H54 (cell line): ENCODE results near the gene RPS6KA5.
"Not testable (repeated sequence)": the region's sequence is repeated elsewhere in the genome, so short reads cannot be mapped to it uniquely, and the experiment has no call there.

Experiments used
- DNase-seq: peaks from one replicate; pipeline ENCODE4 v3.0.0; 2011; ENCODE audit warnings: low spot score, mixed read lengths; ENCODE audit not compliant: insufficient read length
- FAIRE-seq: peaks from 3 replicates; lab custom pipeline; 2011; peaks lifted over from hg19 to GRCh38; lab: Jason Lieb, UNC
- POLR2A ChIP-seq: IDR thresholded peaks from 2 replicates; pipeline ENCODE4 v1.6.1; 2011; ENCODE audit warnings: low read depth, mild to moderate bottlenecking, low read length

RPS6KA5 gene

DNA sequence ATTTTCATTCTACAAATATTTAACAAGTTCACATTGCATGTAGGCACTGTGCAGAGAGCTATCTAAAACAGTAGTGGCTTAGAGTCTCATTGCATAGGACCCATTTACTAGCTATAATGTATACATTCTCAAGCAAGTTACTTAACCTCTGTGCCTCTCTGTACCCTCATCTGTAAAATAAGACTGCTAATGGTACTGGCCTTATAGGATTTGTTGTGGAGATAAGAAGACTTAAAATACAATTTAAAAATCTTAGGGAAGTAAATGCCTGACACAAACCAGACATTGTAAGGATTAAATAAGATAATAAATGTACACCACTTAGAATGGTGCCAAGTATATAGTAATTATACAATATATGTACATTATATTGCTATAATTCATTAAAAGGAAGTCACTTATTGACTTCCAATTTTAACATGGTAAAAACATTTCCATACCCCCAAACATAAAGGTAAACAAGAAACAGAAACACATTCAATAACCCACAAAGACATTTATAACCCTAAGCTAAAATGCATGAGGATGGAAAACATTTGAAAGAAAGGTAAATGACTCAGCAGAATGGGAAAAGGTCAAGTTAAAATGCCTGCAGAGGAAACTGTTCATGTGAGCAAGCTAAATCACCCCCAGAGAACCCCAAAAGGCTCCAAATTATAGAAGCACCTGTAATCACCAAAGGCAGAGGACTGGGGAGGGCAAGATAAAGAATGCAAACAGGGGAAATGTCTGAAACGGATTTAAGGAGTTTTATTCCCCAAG is 30.8 kb downstream of the RPS6KA5 start:
- no peak for FAIRE-seq
- TF ChIP-seq POLR2A: no peak
- no peak for DNase-seq

DNA sequence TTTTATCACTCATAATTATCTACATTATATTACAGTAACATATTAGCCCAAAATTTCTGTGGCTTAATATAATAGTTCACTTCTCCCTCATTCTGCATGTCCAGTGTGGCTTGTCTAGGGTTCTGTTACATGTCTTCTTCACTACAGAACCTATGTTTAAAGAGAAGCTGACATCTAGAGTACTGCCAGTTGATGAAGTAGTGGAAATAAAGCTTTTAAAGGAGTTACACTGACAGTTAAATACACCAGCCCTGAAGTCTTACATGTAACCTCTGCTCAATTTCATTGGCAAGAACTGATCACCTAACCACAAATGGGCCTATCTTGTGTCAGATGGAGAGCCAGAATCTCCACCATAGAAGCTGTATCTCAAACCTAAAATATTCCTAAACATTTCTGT is 32.9 kb downstream of the RPS6KA5 start:
- no peak for TF ChIP-seq POLR2A
- FAIRE-seq (no peak), DNase-seq (no peak)

DNA sequence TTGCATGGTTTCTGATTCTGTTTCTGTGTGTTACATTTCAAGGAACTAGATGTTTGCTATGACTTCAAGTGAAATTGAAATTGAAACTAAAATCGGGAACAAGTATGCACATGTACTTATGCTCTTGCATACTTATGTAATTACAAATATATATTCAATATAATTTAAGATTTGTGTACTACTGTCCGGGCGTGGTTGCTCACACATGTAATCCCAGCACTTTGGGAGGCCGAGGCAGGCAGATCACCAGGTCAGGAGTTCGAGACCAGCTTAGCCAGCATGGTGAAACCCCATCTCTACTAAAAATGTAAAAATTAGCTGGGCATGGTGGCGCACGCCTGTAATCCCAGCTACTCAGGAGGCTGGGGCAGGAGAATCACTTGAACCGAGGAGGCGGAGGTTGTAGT is 37.8 kb downstream of the RPS6KA5 start:
- DNase-seq, FAIRE-seq: not testable (repeated sequence)

DNA sequence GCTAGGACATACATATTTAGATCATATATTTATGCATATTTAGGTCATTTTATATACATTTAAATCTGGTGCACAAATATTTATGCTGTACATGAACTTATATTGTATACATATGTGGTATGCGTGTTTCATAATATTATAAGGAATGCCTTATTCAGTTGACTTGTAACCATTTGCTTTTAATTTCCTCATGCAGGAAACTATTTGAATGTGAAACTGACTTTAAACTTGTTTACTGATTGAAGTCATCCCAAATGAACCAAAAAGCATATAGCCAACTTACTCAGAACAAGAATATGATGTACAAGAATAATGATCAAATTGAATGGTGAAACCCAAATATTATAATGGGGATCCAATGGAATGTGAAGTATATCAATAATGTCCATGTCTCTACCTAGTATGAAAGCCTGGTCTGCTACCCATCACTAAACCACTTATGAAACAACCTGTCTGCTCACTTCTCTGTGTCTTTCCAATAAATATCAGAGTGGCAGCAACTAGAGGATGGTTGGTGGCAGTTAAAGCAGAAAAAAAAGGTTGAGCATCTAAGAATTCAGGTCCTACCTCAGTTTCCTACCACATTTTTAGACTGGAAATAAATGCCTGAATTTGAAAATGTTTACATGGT is 38.3 kb downstream of the RPS6KA5 start:
- peak; percentile 20 for FAIRE-seq
- DNase-seq: no peak
- TF ChIP-seq POLR2A: no peak

DNA sequence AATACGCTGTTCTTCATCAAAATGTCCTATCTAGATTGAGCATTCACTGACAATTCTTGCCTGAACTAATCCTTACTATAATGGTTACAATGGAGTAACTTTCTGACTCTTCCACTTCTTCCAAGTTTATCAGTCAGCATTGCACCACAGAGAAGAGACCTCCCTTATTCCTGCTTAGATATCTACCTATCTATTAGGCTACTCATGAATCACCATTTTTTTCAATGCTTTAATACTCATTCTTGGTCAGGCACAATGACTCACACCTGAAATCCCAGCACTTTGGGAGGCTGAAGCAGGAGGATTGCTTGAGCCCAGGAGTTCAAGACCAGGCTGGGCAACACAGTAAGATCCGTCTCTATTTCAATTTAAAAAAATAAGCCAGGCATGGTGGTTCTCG is 39.3 kb downstream of the RPS6KA5 start:
- TF ChIP-seq POLR2A: no peak
- FAIRE-seq (no peak), DNase-seq (no peak)

GRCh38 chr14:91019673-91020072 is 40.8 kb downstream of the RPS6KA5 start:
- no peak for TF ChIP-seq POLR2A
- no peak for DNase-seq
- FAIRE-seq: peak; percentile 80

DNA sequence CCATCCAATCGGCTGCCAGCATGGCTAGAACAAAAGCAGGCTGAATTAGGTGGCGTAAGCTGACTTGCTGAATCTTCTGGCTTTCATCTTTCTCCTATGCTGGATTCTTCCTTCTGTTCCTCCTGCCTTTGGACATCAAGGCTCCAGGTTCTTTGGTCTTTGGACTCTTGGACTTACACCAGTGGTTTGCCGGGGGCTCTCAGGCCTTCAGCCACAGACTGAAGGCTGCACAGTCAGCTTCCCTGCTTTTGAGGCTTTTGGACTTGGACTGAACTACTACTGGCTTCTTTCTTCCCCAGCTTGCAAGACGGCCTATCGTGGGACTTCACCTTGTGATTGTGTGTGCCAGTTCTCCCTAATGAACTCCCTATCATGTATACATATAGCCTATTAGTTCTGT is 42.0 kb downstream of the RPS6KA5 start:
- DNase-seq: no peak
- FAIRE-seq: no peak

GRCh38 chr14:91016800-91017410 is 43.5 kb downstream of the RPS6KA5 start:
- TF ChIP-seq POLR2A: no peak
- DNase-seq (no peak), FAIRE-seq (no peak)

More for the DNA sequence above, 42.0 kb downstream of the RPS6KA5 start:
- TF ChIP-seq POLR2A: no peak

- no peak for TF ChIP-seq POLR2A
- FAIRE-seq (no peak), DNase-seq (no peak)
Observed at GRCh38 chr14:91015435-91015834, 45.0 kb downstream of the RPS6KA5 start.

GRCh38 chr14:91012045-91012444 is 48.4 kb downstream of the RPS6KA5 start:
- no peak for FAIRE-seq

DNA sequence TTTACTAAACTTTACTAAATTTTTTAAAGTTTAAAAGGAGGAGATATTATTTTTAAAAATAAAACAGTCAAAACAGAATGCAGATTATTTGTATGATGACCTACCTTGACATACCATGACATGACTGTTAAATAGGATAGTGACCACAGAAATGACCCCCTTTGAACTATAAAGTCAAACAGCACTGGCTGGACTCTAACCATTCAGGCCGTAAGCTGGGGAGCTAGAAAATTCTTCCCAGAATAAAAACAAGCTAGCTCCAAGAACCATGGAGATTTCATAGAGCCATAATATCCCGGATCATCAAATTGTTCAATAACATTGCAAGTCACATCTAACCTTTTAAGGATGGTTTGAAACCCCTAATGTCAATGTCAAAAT is 50.3 kb downstream of the RPS6KA5 start:
- TF ChIP-seq POLR2A: no peak
- no peak for FAIRE-seq
- no peak for DNase-seq

More at GRCh38 chr14:91012045-91012444, 48.4 kb downstream of the RPS6KA5 start:
- DNase-seq: no peak
- TF ChIP-seq POLR2A: no peak

DNA sequence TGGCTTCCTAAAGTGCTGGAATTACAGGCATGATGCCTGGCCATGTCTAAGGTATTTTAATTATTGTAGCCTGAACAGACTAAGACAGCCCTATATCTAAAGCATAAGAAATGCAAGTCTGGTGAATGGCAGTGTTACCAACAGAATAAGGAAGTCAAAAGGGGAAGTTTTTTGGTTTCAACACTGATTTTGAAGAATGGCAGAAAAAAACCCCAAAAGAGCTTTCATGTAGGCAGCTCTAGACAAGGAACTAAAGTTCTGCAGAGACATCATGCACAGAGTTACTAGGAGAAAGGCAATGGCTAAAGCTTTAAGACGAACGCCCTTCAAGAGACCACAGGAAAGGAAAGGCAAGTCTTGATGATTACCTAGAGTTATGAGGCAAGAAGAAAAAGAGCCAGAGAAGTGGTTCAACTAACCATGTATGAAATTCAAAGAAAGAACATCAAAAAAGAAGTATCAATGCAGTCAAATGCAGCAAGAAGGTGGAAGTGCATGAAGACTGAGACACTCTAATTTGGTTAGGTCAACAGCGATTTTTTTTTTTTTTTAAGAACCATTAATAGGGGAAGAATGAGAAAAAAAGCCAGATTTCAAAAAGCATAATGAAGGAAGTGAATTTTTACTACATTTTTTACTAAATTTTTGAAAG is 50.8 kb downstream of the RPS6KA5 start:
- no peak for TF ChIP-seq POLR2A
- no peak for DNase-seq
- no peak for FAIRE-seq

DNA sequence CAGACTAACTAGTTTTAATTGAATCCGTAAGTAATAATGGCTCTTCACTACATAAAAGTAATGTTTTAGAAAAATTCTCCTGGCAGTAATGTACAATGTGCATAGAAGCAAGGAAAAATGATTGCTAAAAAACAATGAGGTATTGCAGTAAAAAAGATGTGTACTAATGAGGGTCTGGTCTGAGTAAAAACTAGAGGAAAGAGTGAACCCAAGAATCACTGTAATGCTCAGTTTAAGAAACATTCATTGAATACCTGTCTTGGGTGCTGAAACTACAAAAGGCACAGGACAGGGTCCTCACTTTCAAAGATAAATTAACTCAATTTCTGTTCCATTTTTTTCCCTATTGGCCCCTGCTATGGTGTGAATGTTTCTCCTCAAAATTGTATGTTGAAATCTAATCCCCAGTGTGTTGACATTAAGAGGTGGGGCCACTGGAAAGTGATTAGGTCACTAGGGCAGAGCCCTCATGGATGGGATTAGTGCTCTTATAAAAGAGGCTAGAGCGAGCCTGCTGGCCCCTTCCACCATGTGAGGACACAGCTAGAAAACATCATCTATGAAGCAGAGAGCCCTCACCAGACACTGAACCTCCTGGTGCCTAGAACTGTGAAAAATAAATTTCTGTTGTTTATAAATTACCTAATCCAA is 51.6 kb downstream of the RPS6KA5 start:
- TF ChIP-seq POLR2A: no peak
- FAIRE-seq (no peak), DNase-seq (no peak)
